Neural progenitor cell (in vitro differentiated cells): Measurements from ENCODE around the gene PPIL3. TPM values are rescaled to one million over a fixed set of nuclear protein-coding genes. Genes with fewer than 3 reads are reported as not detected.

Experiments
- DNase-seq: peaks from one replicate; pipeline ENCODE4 v3.0.0-alpha.2; 2016; ENCODE audit warnings: low spot score
- H2AFZ ChIP-seq: fragments of 200-600 bp; sonication (generic); replicated peaks from 2 replicates; pipeline ENCODE4 v1.6.1; 2016; ENCODE audit warnings: antibody characterized with exemption
- H3F3A ChIP-seq: fragments of 200-600 bp; sonication (generic); 2 replicates; pipeline ENCODE4 v1.6.1; 2016; ENCODE audit warnings: antibody characterized with exemption, low read depth
- H3K27ac ChIP-seq: fragments of 200-600 bp; sonication (generic); 2 replicates; pipeline ENCODE4 v1.5.1; 2016; ENCODE audit warnings: mild to moderate bottlenecking
- H3K27me3 ChIP-seq: fragments of 200-600 bp; sonication (generic); 2 replicates; pipeline ENCODE4 v1.6.1; 2016; ENCODE audit warnings: mild to moderate bottlenecking, moderate library complexity
- H3K36me3 ChIP-seq: fragments of 200-600 bp; sonication (generic); 2 replicates; pipeline ENCODE4 v1.5.1; 2016
- H3K4me1 ChIP-seq: fragments of 200-600 bp; sonication (generic); 2 replicates; pipeline ENCODE4 v1.6.1; 2016; ENCODE audit warnings: mixed run types
- H3K4me2 ChIP-seq: fragments of 200-600 bp; sonication (generic); 2 replicates; pipeline ENCODE4 v1.6.1; 2016
- H3K4me3 ChIP-seq: fragments of 200-600 bp; sonication (generic); 2 replicates; pipeline ENCODE4 v1.5.1; 2016
- H3K79me2 ChIP-seq: fragments of 200-600 bp; sonication (generic); 2 replicates; pipeline ENCODE4 v1.6.1; 2016; ENCODE audit warnings: low read depth
- H3K9ac ChIP-seq: fragments of 200-600 bp; sonication (generic); 2 replicates; pipeline ENCODE4 v1.6.1; 2016
- H3K9me3 ChIP-seq: fragments of 200-600 bp; sonication (generic); 2 replicates; pipeline ENCODE4 v1.5.1; 2016; ENCODE audit warnings: low read depth
- H4K20me1 ChIP-seq: fragments of 200-600 bp; sonication (generic); 2 replicates; pipeline ENCODE4 v1.6.1; 2016; ENCODE audit warnings: low read depth
- H3K27ac Mint-ChIP-seq: 3 replicates; pipeline ENCODE4 v1.8.0; 2021; ENCODE audit warnings: mixed read lengths
- H3K27me3 Mint-ChIP-seq: 2 replicates; pipeline ENCODE4 v1.8.0; 2022; ENCODE audit warnings: low read depth, mild to moderate bottlenecking, inconsistent platforms, moderate library complexity, mixed read lengths; ENCODE audit not compliant: insufficient read depth
- H3K36me3 Mint-ChIP-seq: 3 replicates; pipeline ENCODE4 v1.8.0; 2021; ENCODE audit warnings: mixed read lengths
- H3K4me1 Mint-ChIP-seq: 3 replicates; pipeline ENCODE4 v1.8.0; 2021; ENCODE audit warnings: mixed read lengths
- H3K4me3 Mint-ChIP-seq: 3 replicates; pipeline ENCODE4 v1.8.0; 2021; ENCODE audit warnings: mild to moderate bottlenecking, moderate library complexity, mixed read lengths
- H3K9me3 Mint-ChIP-seq: 3 replicates; pipeline ENCODE4 v1.8.0; 2020; ENCODE audit warnings: mixed read lengths
- EZH2 ChIP-seq: fragments of 200-600 bp; sonication (generic); IDR thresholded peaks from 2 replicates; pipeline ENCODE4 v1.6.1; 2017; ENCODE audit warnings: antibody characterized with exemption, mild to moderate bottlenecking, moderate library complexity
- EZH2phosphoT487 ChIP-seq: fragments of 200-600 bp; sonication (generic); IDR thresholded peaks from 2 replicates; pipeline ENCODE4 v1.6.1; 2017; ENCODE audit warnings: antibody characterized with exemption
- small RNA-seq: library from RNA; depleted of rRNA; stranded (forward); fragments of <200 nt; gene quantifications from one replicate; pipeline ENCODE3, GENCODE V24; 2015
- total RNA-seq: library from RNA; depleted of rRNA; stranded (reverse); fragments of >200 nt; gene quantifications from 2 replicates; pipeline ENCODE4 v1.2.3, GENCODE V29; 2015; ENCODE audit warnings: low replicate concordance
- TF ChIP-seq, protein P1 (sequence below): fragments of 200-600 bp; sonication (generic); IDR thresholded peaks from 2 replicates; pipeline ENCODE4 v1.5.1; 2017; ENCODE audit warnings: antibody characterized with exemption, mild to moderate bottlenecking

Gene PPIL3
- total RNA-seq, 1 donor from 2014 or later: 152 TPM

DNA sequence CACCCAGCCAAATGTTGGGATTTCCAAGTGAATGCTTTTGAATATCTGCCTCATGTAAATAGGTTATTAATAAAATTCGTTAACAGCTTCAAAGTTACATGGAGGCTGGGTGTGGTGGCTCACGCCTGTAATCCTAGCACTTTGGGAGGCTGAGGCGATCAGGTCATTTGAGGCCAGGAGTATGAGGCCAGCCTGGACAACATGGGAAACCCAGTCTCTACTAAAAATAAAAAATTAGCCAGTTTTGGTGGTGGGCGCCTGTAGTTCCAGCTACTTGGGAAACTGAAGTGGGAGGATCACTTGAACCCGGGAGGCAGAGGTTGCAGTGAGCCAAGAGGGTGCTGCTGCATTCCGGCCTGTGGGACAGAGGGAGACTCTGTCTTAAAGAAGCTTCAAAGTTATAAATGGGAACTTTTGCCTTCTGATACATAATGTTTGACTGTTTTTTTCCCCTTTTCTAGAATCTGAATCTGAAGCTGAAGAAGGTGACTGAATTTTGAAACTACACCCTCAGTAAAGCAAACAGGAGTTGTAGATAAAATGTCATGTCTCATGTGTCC, 67.1 kb downstream of the PPIL3 start:
- no peak for DNase-seq
- Histone ChIP-seq H4K20me1 (peaks cover 9% of the 10 kb centered on the region), H3K27me3 (no peaks in the 10 kb centered on the region), H3K4me1 (no peaks in the 10 kb centered on the region), H3K9ac (no peak overlapping the region), H3K4me3 (no peak overlapping the region), H3K27ac (no peak overlapping the region), H2AFZ (no peak overlapping the region), H3K4me2 (no peak overlapping the region), H3K79me2 (peaks cover 7% of the 10 kb centered on the region), H3K36me3 (peaks cover 45% of the 10 kb centered on the region), H3F3A (peaks cover 41% of the 10 kb centered on the region), H3K9me3 (no peaks in the 10 kb centered on the region)
- H3K27me3 Mint-ChIP-seq: no peaks in the 10 kb centered on the region
- H3K27ac Mint-ChIP-seq: no peak overlapping the region
- no peaks in the 10 kb centered on the region for H3K9me3 Mint-ChIP-seq
- H3K36me3 Mint-ChIP-seq: peaks cover 28% of the 10 kb centered on the region
- TF ChIP-seq, protein P1, sequence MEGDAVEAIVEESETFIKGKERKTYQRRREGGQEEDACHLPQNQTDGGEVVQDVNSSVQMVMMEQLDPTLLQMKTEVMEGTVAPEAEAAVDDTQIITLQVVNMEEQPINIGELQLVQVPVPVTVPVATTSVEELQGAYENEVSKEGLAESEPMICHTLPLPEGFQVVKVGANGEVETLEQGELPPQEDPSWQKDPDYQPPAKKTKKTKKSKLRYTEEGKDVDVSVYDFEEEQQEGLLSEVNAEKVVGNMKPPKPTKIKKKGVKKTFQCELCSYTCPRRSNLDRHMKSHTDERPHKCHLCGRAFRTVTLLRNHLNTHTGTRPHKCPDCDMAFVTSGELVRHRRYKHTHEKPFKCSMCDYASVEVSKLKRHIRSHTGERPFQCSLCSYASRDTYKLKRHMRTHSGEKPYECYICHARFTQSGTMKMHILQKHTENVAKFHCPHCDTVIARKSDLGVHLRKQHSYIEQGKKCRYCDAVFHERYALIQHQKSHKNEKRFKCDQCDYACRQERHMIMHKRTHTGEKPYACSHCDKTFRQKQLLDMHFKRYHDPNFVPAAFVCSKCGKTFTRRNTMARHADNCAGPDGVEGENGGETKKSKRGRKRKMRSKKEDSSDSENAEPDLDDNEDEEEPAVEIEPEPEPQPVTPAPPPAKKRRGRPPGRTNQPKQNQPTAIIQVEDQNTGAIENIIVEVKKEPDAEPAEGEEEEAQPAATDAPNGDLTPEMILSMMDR: no peak
- TF ChIP-seq EZH2 (no peak), EZH2phosphoT487 (no peak)
- H3K4me1 Mint-ChIP-seq: no peaks in the 10 kb centered on the region
- H3K4me3 Mint-ChIP-seq: no peak overlapping the region

Small RNAs within 50 kb of the gene (small RNA-seq; reads per million reads assigned to genes)
- gene RF00019 (not detected), gene RNA5SP115 (not detected), gene RNU6-312P (not detected), gene RNU6-31P (not detected), gene RNU6-762P (not detected)

Other genes with a start within 250 kb of the PPIL3 start
- 374 and 421 TPM in 2 replicates for gene BZW1, start 77.2 kb downstream of the PPIL3 start, total RNA-seq
- gene CLK1, start 24.4 kb downstream of the PPIL3 start, total RNA-seq: 126 and 253 TPM in 2 replicates
- 69.2 and 79.8 TPM in 2 replicates for gene NIF3L1, start 294 bp upstream of the PPIL3 start, total RNA-seq
- gene ORC2, start 74.6 kb upstream of the PPIL3 start, total RNA-seq: 48.1 and 75.4 TPM in 2 replicates
- 6.8 and 9.1 TPM in 2 replicates for gene HYCC2, start 182.6 kb upstream of the PPIL3 start, total RNA-seq
- 50.1 and 125 TPM in 2 replicates for gene NDUFB3, start 182.9 kb upstream of the PPIL3 start, total RNA-seq
- gene CFLAR, start 227.1 kb upstream of the PPIL3 start, total RNA-seq: 10.9 and 11.4 TPM in 2 replicates